GM12801 (cell line): ENCODE results near the gene F7.

Source experiments
- CTCF ChIP-seq: IDR thresholded peaks from one replicate; pipeline ENCODE4 v1.5.1; 2011; ENCODE audit warnings: control low read depth; ENCODE audit not compliant: insufficient read length; ENCODE audit errors: extremely low read depth

The F7 gene

GRCh38 chr13:113121928-113122471, 16.4 kb downstream of the F7 start:
- TF ChIP-seq CTCF = no peak

GRCh38 chr13:113122550-113123225, 17.1 kb downstream of the F7 start, which contains the start of gene F10:
Gene F10, plus strand, starts transcription at chr13:113122799. Its CDS starts 57 bp downstream, at chr13:113122856.
- no peak for TF ChIP-seq CTCF

GRCh38 chr13:113123226-113124201, 17.9 kb downstream of the F7 start:
- TF ChIP-seq CTCF = no peak

DNA sequence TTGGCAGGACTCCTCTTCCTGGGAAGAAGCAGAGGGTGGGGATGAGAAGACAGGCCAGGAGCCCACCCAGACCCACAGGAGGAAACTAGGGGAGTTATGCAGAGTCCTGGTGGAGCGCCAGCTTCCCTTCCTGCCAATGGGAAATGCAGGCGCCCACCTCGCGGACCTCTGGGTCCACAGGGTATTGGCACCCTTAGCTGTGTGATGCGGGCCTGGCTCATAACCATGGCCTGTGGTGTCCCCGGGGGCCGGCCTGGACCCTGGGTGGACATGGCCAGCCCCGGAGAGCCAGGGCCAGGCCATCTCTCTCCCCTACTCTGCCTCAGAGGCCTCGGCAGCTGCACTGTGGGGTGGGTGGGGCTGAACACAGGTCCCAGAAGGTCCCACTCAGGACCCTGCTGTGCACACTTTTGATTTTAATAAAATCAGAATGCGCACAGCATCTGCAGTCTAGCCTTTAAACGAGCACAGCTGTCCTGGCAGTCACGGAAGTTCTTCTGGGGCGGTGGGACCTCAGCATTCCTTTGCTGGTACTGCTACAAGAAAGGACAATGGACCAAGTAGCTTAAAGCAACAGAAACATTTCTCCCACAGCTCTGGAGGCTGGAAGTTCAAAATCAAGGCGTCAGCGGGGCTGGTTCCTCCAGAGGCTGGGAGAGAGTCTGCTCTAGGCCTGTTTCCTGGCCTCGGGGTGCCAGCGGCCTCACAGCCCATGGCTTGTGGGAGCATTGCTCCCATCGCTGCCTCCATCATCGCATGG, 18.8 kb downstream of the F7 start:
- TF ChIP-seq CTCF = no peak

- TF ChIP-seq CTCF = no peak
Measured at GRCh38 chr13:113125506-113126264, 20.1 kb downstream of the F7 start.

- no peak for TF ChIP-seq CTCF
Measured at GRCh38 chr13:113126265-113127150, 20.9 kb downstream of the F7 start.
